Activated CD8-positive, alpha-beta memory T cell treated with anti-CD3 and anti-CD28 coated beads, Interleukin-2, amount 50 U/mL, for 1 hour (primary cell): ENCODE measurements around the gene SNORC.
"Not testable (repeated sequence)": the region's sequence is repeated elsewhere in the genome, so short reads cannot be mapped to it uniquely, and the experiment has no call there.

Source experiments
- DNase-seq: peaks from one replicate; pipeline ENCODE4 v3.0.0-alpha.2; 2020; ENCODE audit errors: extremely low read depth

The SNORC gene

GRCh38 chr2:232870018-232870765, at the start of gene SNORC:
Gene SNORC (plus strand): TSS chr2:232870264. CDS start chr2:232870342, 78 bp downstream.
- DNase-seq, result no peak

- no peak for DNase-seq
These were observed 40.1 kb upstream of the SNORC start for GRCh38 chr2:232829988-232830387.

- no peak for DNase-seq
These were observed 38.6 kb upstream of the SNORC start for GRCh38 chr2:232831496-232831895.

- no peak for DNase-seq
These were observed 36.2 kb upstream of the SNORC start for GRCh38 chr2:232833830-232834229.

- no peak for DNase-seq
These were observed 34.3 kb upstream of the SNORC start for GRCh38 chr2:232835687-232836208.

- DNase-seq, result no peak
These were observed 33.1 kb upstream of the SNORC start for GRCh38 chr2:232836934-232837333.

- no peak for DNase-seq
These were observed 31.6 kb upstream of the SNORC start for GRCh38 chr2:232838406-232838874.

GRCh38 chr2:232839411-232840079, 30.5 kb upstream of the SNORC start:
- no peak for DNase-seq

GRCh38 chr2:232842689-232843088, 27.4 kb upstream of the SNORC start:
- no peak for DNase-seq

- no peak for DNase-seq
These were observed 26.2 kb upstream of the SNORC start for GRCh38 chr2:232843834-232844233.

GRCh38 chr2:232846055-232846454, 24.0 kb upstream of the SNORC start:
- no peak for DNase-seq

- DNase-seq, result no peak
These were observed 20.0 kb upstream of the SNORC start for GRCh38 chr2:232850039-232850438.

- DNase-seq, result not testable (repeated sequence)
These were observed 18.0 kb upstream of the SNORC start for GRCh38 chr2:232852081-232852480.

GRCh38 chr2:232852676-232853075, 17.4 kb upstream of the SNORC start:
- no peak for DNase-seq

- DNase-seq, result no peak
These were observed 16.0 kb upstream of the SNORC start for GRCh38 chr2:232854082-232854481.

GRCh38 chr2:232857158-232857563, 12.9 kb upstream of the SNORC start:
- DNase-seq, result no peak

- DNase-seq, result no peak
These were observed 10.6 kb upstream of the SNORC start for GRCh38 chr2:232859385-232859916.

- DNase-seq, result no peak
These were observed 9.3 kb upstream of the SNORC start for GRCh38 chr2:232860593-232861241.

- DNase-seq, result no peak
These were observed 8.7 kb upstream of the SNORC start for GRCh38 chr2:232861353-232861752.

GRCh38 chr2:232863996-232864395, 6.1 kb upstream of the SNORC start:
- no peak for DNase-seq

- DNase-seq, result no peak
These were observed 4.9 kb upstream of the SNORC start for GRCh38 chr2:232865165-232865564.

- DNase-seq, result no peak
These were observed 4.0 kb upstream of the SNORC start for GRCh38 chr2:232866104-232866503.
